IMR-90 (cell line): ENCODE measurements around the gene OPCML. TPM values are rescaled to one million over a fixed set of nuclear protein-coding genes. Genes with fewer than 3 reads are reported as not detected.

Experiments used
- ATAC-seq: fragments of 200-7000 bp; cut with Tn5 transposase; 2 replicates; pipeline ENCODE4 v1.9.1; 2020; ENCODE audit warnings: low read depth, mild to moderate bottlenecking, moderate library complexity
- BruUV-seq: library from RNA; stranded (reverse); fragments of 400-500 nt; replicated peaks from 2 replicates; lab custom pipeline; 2021; lab: Mats Ljungman, UMichigan
- CTCF ChIA-PET: fragments of 300-600 bp; formaldehyde crosslinking; extraction: SDS; loops from one replicate; lab custom pipeline; 2021; ENCODE audit warnings: antibody characterized with exemption; lab: Yijun Ruan, JAX
- POLR2A ChIA-PET: fragments of 300-600 bp; sonication (Branson Sonifier 250); formaldehyde crosslinking; loops from one replicate; lab custom pipeline; 2022; ENCODE audit warnings: antibody characterized with exemption; ENCODE audit not compliant: unreplicated experiment; lab: Charles Lee
- DNase-seq: peaks from one replicate; pipeline ENCODE4 v3.0.0; 2013
- H2AFZ ChIP-seq: replicated peaks from 2 replicates; pipeline ENCODE3; 2013; ENCODE audit warnings: low read length, mild to moderate bottlenecking; ENCODE audit not compliant: poor library complexity
- H2AK5ac ChIP-seq: 2 replicates; pipeline ENCODE4 v1.6.1; 2013; ENCODE audit warnings: low read depth, low read length, inconsistent platforms
- H2AK9ac ChIP-seq: replicated peaks from 2 replicates; pipeline ENCODE3; 2013; ENCODE audit warnings: mild to moderate bottlenecking, low read depth, low read length, moderate library complexity; ENCODE audit not compliant: poor library complexity
- H2BK120ac ChIP-seq: 2 replicates; pipeline ENCODE4 v1.6.1; 2013; ENCODE audit warnings: low read depth, low read length, inconsistent platforms
- H2BK15ac ChIP-seq: 3 replicates; pipeline ENCODE4 v1.6.1; 2013; ENCODE audit warnings: low read depth, low read length, inconsistent platforms
- H2BK20ac ChIP-seq: 2 replicates; pipeline ENCODE4 v1.6.1; 2013; ENCODE audit warnings: low read depth, mild to moderate bottlenecking, inconsistent platforms, low read length, moderate library complexity
- H2BK5ac ChIP-seq: 2 replicates; pipeline ENCODE4 v1.6.1; 2013; ENCODE audit warnings: mild to moderate bottlenecking, low read depth, low read length, inconsistent platforms; ENCODE audit not compliant: poor library complexity, severe bottlenecking
- H3K14ac ChIP-seq: replicated peaks from 2 replicates; pipeline ENCODE4 v1.6.1; 2013; ENCODE audit warnings: low read depth, low read length, inconsistent platforms
- H3K18ac ChIP-seq: 2 replicates; pipeline ENCODE4 v1.6.1; 2013; ENCODE audit warnings: low read depth, low read length, control low read depth
- H3K23ac ChIP-seq: 2 replicates; pipeline ENCODE4 v1.6.1; 2013; ENCODE audit warnings: low read depth, low read length, inconsistent platforms
- H3K27ac ChIP-seq: 2 replicates; pipeline ENCODE4 v1.5.1; 2013; ENCODE audit warnings: mild to moderate bottlenecking, control low read depth, low read length; ENCODE audit not compliant: insufficient read depth
- H3K27me3 ChIP-seq: 2 replicates; pipeline ENCODE4 v1.6.1; 2013; ENCODE audit warnings: low read length; ENCODE audit not compliant: control insufficient read depth, insufficient read depth
- H3K36me3 ChIP-seq: 2 replicates; pipeline ENCODE4 v1.6.1; 2013; ENCODE audit warnings: low read length, mixed read lengths; ENCODE audit not compliant: control insufficient read depth, insufficient read depth
- H3K4ac ChIP-seq: 2 replicates; pipeline ENCODE4 v1.6.1; 2013; ENCODE audit warnings: low read depth, low read length, inconsistent platforms
- H3K4me1 ChIP-seq: 2 replicates; pipeline ENCODE4 v1.6.1; 2013; ENCODE audit warnings: low read length, mixed read lengths; ENCODE audit not compliant: control insufficient read depth, insufficient read depth
- H3K4me2 ChIP-seq: 2 replicates; pipeline ENCODE4 v1.6.1; 2013; ENCODE audit warnings: low read depth, mild to moderate bottlenecking, control low read depth, low read length, moderate library complexity
- H3K4me3 ChIP-seq: 2 replicates; pipeline ENCODE4 v1.5.1; 2013; ENCODE audit warnings: low read depth, mild to moderate bottlenecking, control low read depth, low read length, moderate library complexity; ENCODE audit not compliant: insufficient read depth
- H3K56ac ChIP-seq: 2 replicates; pipeline ENCODE4 v1.6.1; 2013; ENCODE audit warnings: low read length, inconsistent platforms; ENCODE audit not compliant: insufficient read depth; ENCODE audit errors: extremely low read depth
- H3K79me1 ChIP-seq, 2 experiments: 2 replicates each; pipeline ENCODE4 v1.6.1; 2013; ENCODE audit warnings: low read length in 2 of 2, inconsistent platforms in 1 of 2, low read depth in 1 of 2
- H3K9ac ChIP-seq: 2 replicates; pipeline ENCODE4 v1.6.1; 2013; ENCODE audit warnings: low read depth, low read length, control low read depth
- H3K9me1 ChIP-seq: 2 replicates; pipeline ENCODE4 v1.6.1; 2013; ENCODE audit warnings: low read length, inconsistent platforms; ENCODE audit not compliant: insufficient read depth
- H3K9me3 ChIP-seq: 2 replicates; pipeline ENCODE4 v1.6.1; 2013; ENCODE audit warnings: low read length; ENCODE audit not compliant: control insufficient read depth, insufficient read depth
- H4K20me1 ChIP-seq: 2 replicates; pipeline ENCODE4 v1.6.1; 2013; ENCODE audit warnings: low read length, inconsistent platforms; ENCODE audit not compliant: insufficient read depth
- H4K5ac ChIP-seq: 2 replicates; pipeline ENCODE4 v1.6.1; 2013; ENCODE audit warnings: mild to moderate bottlenecking, low read depth, low read length, control low read depth
- H4K8ac ChIP-seq, 2 experiments: 2 replicates each; pipeline ENCODE4 v1.6.1; 2013; ENCODE audit warnings: low read depth in 2 of 2, low read length in 2 of 2, control low read depth in 1 of 2, inconsistent platforms in 1 of 2
- H4K91ac ChIP-seq: 2 replicates; pipeline ENCODE4 v1.6.1; 2013; ENCODE audit warnings: low read depth, low read length, inconsistent platforms; ENCODE audit not compliant: insufficient read depth
- CHD1 ChIP-seq: IDR thresholded peaks from 2 replicates; pipeline ENCODE4 v1.6.1; 2012; ENCODE audit warnings: low read depth, low read length, improper control_type of control experiment
- FOS ChIP-seq: fragments of 150-350 bp; IDR thresholded peaks from 2 replicates; pipeline ENCODE4 v1.6.1; 2016; ENCODE audit warnings: low read depth, low read length
- RAD21 ChIP-seq: IDR thresholded peaks from 2 replicates; pipeline ENCODE4 v1.6.1; 2012; ENCODE audit warnings: low read length, improper control_type of control experiment
- WGBS, 2 experiments: methylation state at CpG; one replicate each; pipeline versions ENCODE4 v1.1.5 to v1.1.7; 2013; ENCODE audit warnings: missing lambda C conversion rate in 2 of 2; ENCODE audit not compliant: insufficient read length in 1 of 2; ENCODE audit errors: extremely low coverage in 2 of 2; 5-methylcytosine and 5-hydroxymethylcytosine counted together
- dilution Hi-C: fragments of 300-500 bp; cut with HindIII; formaldehyde crosslinking; loops from one replicate; pipeline ENCODE4 v1.14.3; 2018; ENCODE audit warnings: low sequenced_read_pairs; ENCODE audit not compliant: unreplicated experiment
- in situ Hi-C: fragments of 300-500 bp; cut with MboI; formaldehyde crosslinking; loops from 3 replicates; pipeline ENCODE4 v1.14.3; 2019; ENCODE audit warnings: low sequenced_read_pairs, inconsistent platforms, mixed read lengths
- intact Hi-C: fragments of 100-400 bp; cut with micrococcal nuclease; formaldehyde crosslinking; loops from 2 replicates; pipeline ENCODE4 v1.10.0; 2022
- polyA plus RNA-seq, 3 experiments: library from polyadenylated mRNA; depleted of rRNA; stranded (reverse); fragments of >200 nt; gene quantifications; 2 replicates each; pipeline ENCODE4 v1.2.3, GENCODE V29; 2012; ENCODE audit warnings: low replicate concordance in 1 of 3
- total RNA-seq: library from RNA; depleted of rRNA; stranded (reverse); fragments of >200 nt; gene quantifications from 2 replicates; pipeline ENCODE4 v1.2.3, GENCODE V29; 2012
- TF ChIP-seq, protein P1 (sequence below): fragments of 150-350 bp; IDR thresholded peaks from 2 replicates; pipeline ENCODE4 v1.6.1; 2016; ENCODE audit warnings: low read depth, mild to moderate bottlenecking, low read length, moderate library complexity, borderline replicate concordance

The OPCML gene
- total and polyA plus RNA-seq, 2 of the 4 experiments (the other 2 are of a cell fraction): under 0.01 to 2.6 TPM

DNA sequence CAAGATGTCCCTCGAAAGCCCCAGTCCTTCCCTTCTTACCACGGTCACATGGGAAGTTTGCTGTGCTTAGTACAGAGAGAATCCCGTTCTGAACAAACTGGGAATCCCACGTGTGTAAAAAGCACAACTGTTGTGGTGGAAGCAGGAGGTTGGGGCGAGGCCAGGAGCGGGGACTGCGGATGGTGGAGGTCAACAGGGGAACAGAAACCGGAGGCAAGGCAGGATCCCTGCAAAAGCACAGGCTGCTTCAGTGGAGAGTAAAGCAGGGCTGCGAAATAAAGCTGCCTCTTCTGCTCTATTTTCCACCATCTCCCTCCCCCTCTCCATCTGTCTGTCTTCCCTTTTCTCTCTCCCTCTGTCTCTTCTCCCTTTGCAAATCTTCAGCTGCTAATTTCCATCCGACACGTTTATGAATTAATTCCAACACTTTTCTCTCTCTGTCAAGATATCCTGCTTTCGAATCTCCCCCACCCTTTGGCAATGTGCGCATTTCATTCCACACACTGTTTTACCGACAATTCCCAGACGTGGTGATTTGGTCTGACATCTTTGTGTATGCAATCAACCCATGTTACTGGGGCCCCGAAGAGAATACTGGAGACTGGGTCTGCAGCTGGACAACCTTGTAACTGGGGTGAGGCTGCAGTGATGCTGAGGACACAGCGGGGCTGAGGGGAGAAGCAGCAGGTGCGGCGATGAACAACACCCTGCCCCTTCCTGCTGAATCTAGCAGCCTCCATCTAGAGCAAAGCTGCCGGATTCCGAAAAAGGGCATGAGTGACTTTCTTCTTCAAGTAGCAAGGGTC lies 571.8 kb downstream of the OPCML start:
- intact Hi-C loops: no loop called here
- peaks cover 1% of the 10 kb centered on the region; the same call in 1 of the 2 replicates for H3K27me3 ChIP-seq

More for the DNA sequence above, 571.8 kb downstream of the OPCML start:
- no peak overlapping the region for H2BK5ac ChIP-seq
- H2BK120ac ChIP-seq: no peak overlapping the region
- ATAC-seq (no peak), DNase-seq (no peak)
- no peaks in the 10 kb centered on the region for H3K4me1 ChIP-seq
- no peak overlapping the region for H3K4me2 ChIP-seq
- no peak overlapping the region for H2BK20ac ChIP-seq
- no peaks in the 10 kb centered on the region for H3K36me3 ChIP-seq
- H3K9me3 ChIP-seq: no peaks in the 10 kb centered on the region
- H3K23ac ChIP-seq: no peak overlapping the region
- in situ Hi-C loops (no loop called here), dilution Hi-C loops (no loop called here)
- no peak overlapping the region for H4K91ac ChIP-seq
- no peak overlapping the region for H2AFZ ChIP-seq
- no peak overlapping the region for H3K4me3 ChIP-seq
- ChIA-PET POLR2A (no interaction called here), CTCF (no interaction called here)
- H3K14ac ChIP-seq: no peak overlapping the region
- no peak overlapping the region for H3K27ac ChIP-seq
- TF ChIP-seq FOS (no peak), RAD21 (no peak), CHD1 (no peak)
- TF ChIP-seq, protein P1, sequence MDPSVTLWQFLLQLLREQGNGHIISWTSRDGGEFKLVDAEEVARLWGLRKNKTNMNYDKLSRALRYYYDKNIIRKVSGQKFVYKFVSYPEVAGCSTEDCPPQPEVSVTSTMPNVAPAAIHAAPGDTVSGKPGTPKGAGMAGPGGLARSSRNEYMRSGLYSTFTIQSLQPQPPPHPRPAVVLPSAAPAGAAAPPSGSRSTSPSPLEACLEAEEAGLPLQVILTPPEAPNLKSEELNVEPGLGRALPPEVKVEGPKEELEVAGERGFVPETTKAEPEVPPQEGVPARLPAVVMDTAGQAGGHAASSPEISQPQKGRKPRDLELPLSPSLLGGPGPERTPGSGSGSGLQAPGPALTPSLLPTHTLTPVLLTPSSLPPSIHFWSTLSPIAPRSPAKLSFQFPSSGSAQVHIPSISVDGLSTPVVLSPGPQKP: no peak
- H3K9me1 ChIP-seq: no peaks in the 10 kb centered on the region
- H3K79me1 ChIP-seq: no peaks in the 10 kb centered on the region
- H3K9ac ChIP-seq: no peak overlapping the region
- H3K4ac ChIP-seq: no peak overlapping the region
- H2AK5ac ChIP-seq: no peak overlapping the region
- H4K20me1 ChIP-seq: no peaks in the 10 kb centered on the region
- no peak overlapping the region for H3K18ac ChIP-seq
- no peak overlapping the region for H2AK9ac ChIP-seq
- no peak overlapping the region for H2BK15ac ChIP-seq
- no peak overlapping the region for H4K5ac ChIP-seq
- H3K56ac ChIP-seq: no peak overlapping the region
- no peak overlapping the region for H4K8ac ChIP-seq
- no TSS peak for BruUV-seq
- 38% methylated on average over 3 of the region's 21 CpGs; no CpG with 5 or more reads in 1 of the 2 experiments for WGBS, 2 experiments
